A673 (cell line): ENCODE results near the gene DPH3.

Experiments used
- CTCF ChIP-seq: fragments of 300-800, 200-600 bp; sonication (generic); conservative IDR thresholded peaks from 2 replicates; pipeline ENCODE4 v1.5.1; 2017; ENCODE audit warnings: low read depth, mild to moderate bottlenecking, antibody characterized with exemption, low read length, moderate library complexity, mixed read lengths
- EZH2 ChIP-seq: fragments of 200-600 bp; sonication (generic); IDR thresholded peaks from 2 replicates; pipeline ENCODE4 v1.6.1; 2017; ENCODE audit warnings: borderline replicate concordance, low read depth, mild to moderate bottlenecking, mixed read lengths, antibody characterized with exemption, low read length; ENCODE audit not compliant: poor library complexity, severe bottlenecking

GRCh38 chr3:16252988-16253387 lies 11.8 kb downstream of the DPH3 start:
- TF ChIP-seq CTCF (no peak), EZH2 (no peak)
